BLaER1 treated with 17β-estradiol and CSF1 and Interleukin-3, amounts not matched to agents 10 nM and 100 nM (cell line): ENCODE measurements around the gene DCST1.

Source experiments
- H3K27ac ChIP-seq, 11 experiments: shearing (Covaris generic); formaldehyde crosslinking; 2 replicates each; pipeline ENCODE4 v1.8.1; 2022
- H3K27me3 ChIP-seq, 11 experiments: shearing (Covaris generic); formaldehyde crosslinking; 2 replicates each; pipeline ENCODE4 v1.8.1; 2022
- H3K36me3 ChIP-seq, 11 experiments: shearing (Covaris generic); formaldehyde crosslinking; 2 replicates each; pipeline ENCODE4 v1.8.1; 2022
- H3K4me1 ChIP-seq, 10 experiments: shearing (Covaris generic); formaldehyde crosslinking; 2 replicates each; pipeline ENCODE4 v1.8.1; 2022
- H3K4me2 ChIP-seq, 11 experiments: shearing (Covaris generic); formaldehyde crosslinking; 2 replicates each; pipeline ENCODE4 v1.8.1; 2022
- H3K4me3 ChIP-seq, 10 experiments: shearing (Covaris generic); formaldehyde crosslinking; 2 replicates each; pipeline ENCODE4 v1.8.1; 2022
- H3K9ac ChIP-seq, 11 experiments: shearing (Covaris generic); formaldehyde crosslinking; 2 replicates each; pipeline ENCODE4 v1.8.1; 2022
- H3K9me3 ChIP-seq, 11 experiments: shearing (Covaris generic); formaldehyde crosslinking; replicated peaks in 1 of 11; 2 replicates each; pipeline ENCODE4 v1.8.1; 2022
- H4K20me1 ChIP-seq, 11 experiments: shearing (Covaris generic); formaldehyde crosslinking; 2 replicates each; pipeline ENCODE4 v1.8.1; 2022
- Cebpa-rat ChIP-seq, 11 experiments: shearing (Covaris generic); IDR thresholded peaks; 2 replicates each; pipeline ENCODE4 v1.8.1; 2022

The DCST1 gene

GRCh38 chr1:155048449-155049334 is 15.1 kb downstream of the DCST1 start:
- Histone ChIP-seq H4K20me1 (peaks cover 0 to 24% (median 10%) of the 10 kb centered on the region in 11 experiments; a peak in 17 of 22 replicates), H3K27me3 (no peaks in the 10 kb centered on the region), H3K9me3 (no peaks in the 10 kb centered on the region), H3K4me2 (no peak overlapping the region), H3K4me1 (peaks cover 35 to 56% (median 52%) of the 10 kb centered on the region in 10 experiments), H3K4me3 (no peak overlapping the region), H3K36me3 (peaks cover 0 to 6% (median 1%) of the 10 kb centered on the region in 11 experiments; a peak in 10 of 22 replicates), H3K9ac (no peak overlapping the region), H3K27ac (no peak overlapping the region)
- TF ChIP-seq Cebpa-rat (IDR thresholded peaks at IDR 0.05), result no peak

GRCh38 chr1:155049651-155050559 is 16.3 kb downstream of the DCST1 start:
- no peaks in the 10 kb centered on the region for H3K9me3 ChIP-seq
- peak overlapping the region; percentile 92 to 100 (median 100) for H3K4me2 ChIP-seq
- TF ChIP-seq Cebpa-rat (IDR thresholded peaks at IDR 0.05), result no peak
- no peaks in the 10 kb centered on the region for H3K27me3 ChIP-seq
- peaks cover 38 to 54% (median 49%) of the 10 kb centered on the region in 10 experiments for H3K4me1 ChIP-seq
- H3K36me3 ChIP-seq, result peaks cover 0 to 18% (median 13%) of the 10 kb centered on the region in 11 experiments; a peak in 19 of 22 replicates
- peak overlapping the region in 8 of 11 experiments; percentile 45 to 69 (median 62); a peak in 12 of 22 replicates for H3K27ac ChIP-seq
- H3K9ac ChIP-seq, result peak overlapping the region; percentile 73 to 89 (median 83); a peak in 20 of 22 replicates
- peaks cover 0 to 34% (median 19%) of the 10 kb centered on the region in 11 experiments; a peak in 18 of 22 replicates for H4K20me1 ChIP-seq
- peak overlapping the region; percentile 84 to 95 (median 89) for H3K4me3 ChIP-seq

- Histone ChIP-seq H3K27me3 (no peaks in the 10 kb centered on the region), H3K4me2 (peak within 1 kb of the TSS; percentile 92 to 100 (median 100)), H3K36me3 (peaks cover 6 to 26% (median 22%) of the 10 kb centered on the region in 11 experiments; a peak in 21 of 22 replicates), H3K4me3 (peak within 1 kb of the TSS; percentile 84 to 95 (median 89)), H3K4me1 (peaks cover 33 to 48% (median 41%) of the 10 kb centered on the region in 10 experiments), H4K20me1 (peaks cover 0 to 42% (median 21%) of the 10 kb centered on the region in 11 experiments; a peak in 18 of 22 replicates), H3K27ac (peak within 1 kb of the TSS; percentile 39 to 79 (median 71); a peak in 21 of 22 replicates), H3K9me3 (no peaks in the 10 kb centered on the region), H3K9ac (peak within 1 kb of the TSS; percentile 79 to 89 (median 85))
- no peak for TF ChIP-seq Cebpa-rat (IDR thresholded peaks at IDR 0.05)
These were observed 17.1 kb downstream of the DCST1 start, which contains the start of gene ADAM15 for GRCh38 chr1:155050560-155051341. Gene ADAM15, plus strand, starts transcription at chr1:155051316. Its CDS starts 71 bp downstream, at chr1:155051387.

- H3K4me1 ChIP-seq, result peaks cover 33 to 48% (median 39%) of the 10 kb centered on the region in 10 experiments
- TF ChIP-seq Cebpa-rat (IDR thresholded peaks at IDR 0.05), result no peak
- no peaks in the 10 kb centered on the region for H3K9me3 ChIP-seq
- H3K4me2 ChIP-seq, result peak overlapping the region; percentile 92 to 100 (median 100)
- peak overlapping the region; percentile 79 to 89 (median 85) for H3K9ac ChIP-seq
- H4K20me1 ChIP-seq, result peaks cover 0 to 48% (median 23%) of the 10 kb centered on the region in 11 experiments; a peak in 18 of 22 replicates
- H3K27me3 ChIP-seq, result no peaks in the 10 kb centered on the region
- peak overlapping the region; percentile 84 to 95 (median 89) for H3K4me3 ChIP-seq
- peaks cover 12 to 33% (median 28%) of the 10 kb centered on the region in 11 experiments for H3K36me3 ChIP-seq
- H3K27ac ChIP-seq, result peak overlapping the region; percentile 32 to 79 (median 71); a peak in 21 of 22 replicates
These were observed 17.7 kb downstream of the DCST1 start for GRCh38 chr1:155051342-155051776.

GRCh38 chr1:155051777-155052398 is 18.3 kb downstream of the DCST1 start:
- no peak for TF ChIP-seq Cebpa-rat (IDR thresholded peaks at IDR 0.05)

GRCh38 chr1:155052439-155053395 is 19.1 kb downstream of the DCST1 start:
- no peak for TF ChIP-seq Cebpa-rat (IDR thresholded peaks at IDR 0.05)
- Histone ChIP-seq H3K9ac (peak overlapping the region; percentile 79 to 89 (median 85)), H4K20me1 (peaks cover 0 to 62% (median 23%) of the 10 kb centered on the region in 11 experiments; a peak in 18 of 22 replicates), H3K36me3 (peaks cover 23 to 46% (median 41%) of the 10 kb centered on the region in 11 experiments), H3K9me3 (no peaks in the 10 kb centered on the region), H3K4me1 (peaks cover 33 to 48% (median 39%) of the 10 kb centered on the region in 10 experiments), H3K4me3 (peak overlapping the region; percentile 84 to 95 (median 89)), H3K27me3 (no peaks in the 10 kb centered on the region), H3K27ac (peak overlapping the region in 10 of 11 experiments; percentile 2 to 79 (median 73); a peak in 16 of 22 replicates), H3K4me2 (peak overlapping the region; percentile 92 to 100 (median 100))

More at GRCh38 chr1:155051777-155052398, 18.3 kb downstream of the DCST1 start:
- Histone ChIP-seq H3K27ac (peak overlapping the region; percentile 32 to 79 (median 71); a peak in 21 of 22 replicates), H3K4me3 (peak overlapping the region; percentile 84 to 95 (median 89)), H3K9ac (peak overlapping the region; percentile 79 to 89 (median 85)), H3K4me1 (peaks cover 33 to 48% (median 39%) of the 10 kb centered on the region in 10 experiments), H3K27me3 (no peaks in the 10 kb centered on the region), H3K36me3 (peaks cover 17 to 38% (median 33%) of the 10 kb centered on the region in 11 experiments), H3K9me3 (no peaks in the 10 kb centered on the region), H3K4me2 (peak overlapping the region; percentile 92 to 100 (median 100)), H4K20me1 (peaks cover 0 to 53% (median 23%) of the 10 kb centered on the region in 11 experiments; a peak in 18 of 22 replicates)
